Measurements from ENCODE around the gene NPY4R.

- TF ChIP-seq CTCF (IDR thresholded peaks at IDR 0.05; ENCODE audit: insufficient read depth, low read depth, low read length) (no peak), EZH2 (IDR thresholded peaks at IDR 0.05; ENCODE audit: insufficient read depth, low read length) (no peak)
These were observed 48.7 kb upstream of the NPY4R start for GRCh38 chr10:46514431-46514861.

All from astrocyte (in vitro differentiated cells and primary cell).